ENCODE results near the gene BMPR1A.

DNA sequence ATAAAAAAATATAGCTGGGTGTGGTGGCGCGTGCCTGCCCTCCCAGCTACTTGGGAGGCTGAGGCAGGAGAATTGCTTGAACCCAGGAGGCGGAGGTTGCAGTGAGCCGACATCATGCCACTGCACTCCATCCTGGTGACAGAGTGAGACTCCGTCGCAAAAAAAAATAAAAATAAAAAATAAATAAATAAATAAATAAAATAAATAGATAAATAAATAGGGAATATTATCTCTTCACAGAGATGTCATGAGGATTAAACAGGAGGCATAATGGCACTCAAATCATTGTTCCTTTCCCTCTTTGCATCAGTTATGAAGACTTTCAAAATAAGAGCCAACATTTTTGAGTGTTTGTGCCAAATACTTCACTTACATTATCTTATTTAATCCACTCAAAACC is 32.0 kb upstream of the BMPR1A start:
- TF ChIP-seq, protein P1, sequence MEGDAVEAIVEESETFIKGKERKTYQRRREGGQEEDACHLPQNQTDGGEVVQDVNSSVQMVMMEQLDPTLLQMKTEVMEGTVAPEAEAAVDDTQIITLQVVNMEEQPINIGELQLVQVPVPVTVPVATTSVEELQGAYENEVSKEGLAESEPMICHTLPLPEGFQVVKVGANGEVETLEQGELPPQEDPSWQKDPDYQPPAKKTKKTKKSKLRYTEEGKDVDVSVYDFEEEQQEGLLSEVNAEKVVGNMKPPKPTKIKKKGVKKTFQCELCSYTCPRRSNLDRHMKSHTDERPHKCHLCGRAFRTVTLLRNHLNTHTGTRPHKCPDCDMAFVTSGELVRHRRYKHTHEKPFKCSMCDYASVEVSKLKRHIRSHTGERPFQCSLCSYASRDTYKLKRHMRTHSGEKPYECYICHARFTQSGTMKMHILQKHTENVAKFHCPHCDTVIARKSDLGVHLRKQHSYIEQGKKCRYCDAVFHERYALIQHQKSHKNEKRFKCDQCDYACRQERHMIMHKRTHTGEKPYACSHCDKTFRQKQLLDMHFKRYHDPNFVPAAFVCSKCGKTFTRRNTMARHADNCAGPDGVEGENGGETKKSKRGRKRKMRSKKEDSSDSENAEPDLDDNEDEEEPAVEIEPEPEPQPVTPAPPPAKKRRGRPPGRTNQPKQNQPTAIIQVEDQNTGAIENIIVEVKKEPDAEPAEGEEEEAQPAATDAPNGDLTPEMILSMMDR (IDR thresholded peaks at IDR 0.05): no peak
- no peak for TF ChIP-seq POLR2AphosphoS5 (IDR thresholded peaks at IDR 0.05)
